GM19099 (cell line): Measurements from ENCODE around the gene KIAA0319L.

Experiments used
- POLR2A ChIP-seq: IDR thresholded peaks from 3 replicates; pipeline ENCODE4 v1.6.1; 2011; ENCODE audit warnings: low read depth; ENCODE audit not compliant: insufficient read length; ENCODE audit errors: extremely low read depth

KIAA0319L gene

DNA sequence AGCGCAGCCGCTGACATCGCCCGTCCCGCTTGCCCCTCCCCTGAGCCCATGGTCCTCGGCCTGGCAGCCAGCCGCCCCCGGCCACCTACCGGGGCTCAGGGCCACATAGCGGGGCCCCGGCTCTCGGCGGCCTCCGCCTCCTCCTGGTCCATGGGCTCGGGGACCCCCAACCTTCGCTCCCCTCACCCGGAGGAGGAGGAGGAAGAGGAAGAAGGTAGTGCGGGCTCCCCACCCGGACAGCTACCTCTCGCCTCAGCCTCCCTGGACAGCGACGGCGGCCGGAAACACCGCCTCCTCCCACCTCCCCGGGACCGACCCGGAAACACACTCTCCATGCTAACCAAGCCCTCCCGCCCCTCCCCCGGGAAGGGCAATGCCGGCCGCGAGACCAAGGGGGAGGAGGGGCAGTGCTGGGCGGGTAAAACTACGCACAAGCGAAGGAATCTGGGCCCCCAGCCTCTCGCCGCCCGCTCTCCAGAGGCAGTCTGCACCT, at the start of gene KIAA0319L:
Gene KIAA0319L (minus strand): TSS at position 286 of the 493 bp plus-strand sequence. CDS start 2,912 bp downstream, outside the sequence.
- no peak for TF ChIP-seq POLR2A

- no peak for TF ChIP-seq POLR2A
These were observed 48.6 kb upstream of the KIAA0319L start for GRCh38 chr1:35605867-35606182.

- TF ChIP-seq POLR2A, result no peak
These were observed 48.1 kb upstream of the KIAA0319L start for GRCh38 chr1:35605071-35605866.

- no peak for TF ChIP-seq POLR2A
These were observed 46.7 kb upstream of the KIAA0319L start for GRCh38 chr1:35603941-35604340.

DNA sequence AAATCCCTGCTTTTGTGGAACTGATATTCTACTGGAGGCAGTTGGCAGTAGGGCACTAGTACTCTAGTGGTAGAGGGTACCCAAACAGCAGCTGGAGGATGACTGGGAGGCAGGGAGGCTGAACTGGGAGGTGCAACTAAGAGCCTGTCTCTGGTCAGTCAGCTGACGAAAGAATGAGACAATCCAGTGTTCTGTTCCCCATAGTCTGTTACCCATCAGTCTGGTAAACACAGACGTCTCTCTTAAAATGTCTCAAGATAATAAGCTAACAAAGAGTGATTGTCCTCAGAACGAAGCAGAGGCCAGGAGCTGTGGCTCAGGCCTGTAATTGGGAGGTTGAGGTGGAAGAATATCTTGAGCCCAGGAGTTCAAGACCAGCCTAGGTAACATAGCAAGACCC, 46.3 kb upstream of the KIAA0319L start:
- no peak for TF ChIP-seq POLR2A

DNA sequence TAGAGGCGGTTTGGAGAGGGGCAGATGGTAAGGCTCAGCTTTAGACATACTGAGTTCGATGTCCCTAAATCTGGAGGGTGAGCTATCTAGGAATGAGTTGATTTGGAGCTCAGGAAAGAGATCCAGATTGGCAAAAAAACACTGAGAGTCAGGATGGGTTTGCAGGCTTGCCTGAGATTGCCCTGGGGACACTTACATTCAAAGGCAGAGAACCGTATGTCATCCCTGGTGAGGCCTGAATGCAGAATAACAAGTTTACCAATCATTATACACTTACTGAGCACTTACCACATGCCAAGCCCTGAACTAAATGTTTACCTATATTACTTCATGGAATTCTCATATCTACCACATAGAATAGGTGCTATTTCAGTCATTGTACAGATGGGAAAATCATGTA, 43.4 kb upstream of the KIAA0319L start:
- TF ChIP-seq POLR2A, result no peak

DNA sequence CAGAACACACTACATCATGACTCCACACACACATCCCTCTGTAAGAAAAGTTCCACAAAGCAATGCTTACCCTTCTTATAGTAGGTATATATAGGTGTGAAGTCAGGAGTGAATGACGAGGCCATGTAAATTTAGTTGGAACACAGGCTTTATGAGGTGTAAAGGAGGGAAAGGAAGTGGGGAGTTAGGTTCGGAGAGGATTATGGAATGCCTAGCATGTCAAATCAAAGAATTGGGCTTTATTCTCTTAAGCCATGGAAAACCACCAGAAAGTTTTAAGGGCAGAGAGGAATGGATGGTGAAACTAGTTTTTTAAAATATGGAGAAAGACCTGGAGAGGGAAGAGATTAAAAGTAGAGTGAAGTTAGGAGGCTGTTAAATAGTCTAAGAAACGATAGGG, 42.2 kb upstream of the KIAA0319L start:
- TF ChIP-seq POLR2A, result no peak

DNA sequence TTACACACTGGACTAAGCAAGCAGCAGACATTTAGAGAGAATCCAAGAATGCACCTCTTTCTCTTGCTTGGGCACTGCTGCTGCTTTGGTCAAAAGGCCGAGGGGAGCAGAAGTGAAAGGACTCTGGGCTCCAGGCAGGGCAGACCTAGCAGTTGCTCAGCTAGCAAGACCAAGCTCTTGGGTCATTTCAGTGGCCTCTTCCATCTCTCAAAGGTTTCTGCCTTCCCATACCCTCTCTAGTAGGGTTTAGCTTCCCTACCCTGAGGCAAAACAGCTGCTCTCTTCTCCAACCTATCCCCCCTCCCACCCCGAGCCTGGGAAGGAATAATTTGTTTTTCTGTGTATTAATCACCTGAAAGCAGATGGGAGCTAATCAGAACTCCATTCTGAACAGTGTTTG, 41.7 kb upstream of the KIAA0319L start:
- no peak for TF ChIP-seq POLR2A

GRCh38 chr1:35597870-35598269, 40.7 kb upstream of the KIAA0319L start:
- no peak for TF ChIP-seq POLR2A

GRCh38 chr1:35595684-35596083, 38.5 kb upstream of the KIAA0319L start:
- TF ChIP-seq POLR2A, result no peak

DNA sequence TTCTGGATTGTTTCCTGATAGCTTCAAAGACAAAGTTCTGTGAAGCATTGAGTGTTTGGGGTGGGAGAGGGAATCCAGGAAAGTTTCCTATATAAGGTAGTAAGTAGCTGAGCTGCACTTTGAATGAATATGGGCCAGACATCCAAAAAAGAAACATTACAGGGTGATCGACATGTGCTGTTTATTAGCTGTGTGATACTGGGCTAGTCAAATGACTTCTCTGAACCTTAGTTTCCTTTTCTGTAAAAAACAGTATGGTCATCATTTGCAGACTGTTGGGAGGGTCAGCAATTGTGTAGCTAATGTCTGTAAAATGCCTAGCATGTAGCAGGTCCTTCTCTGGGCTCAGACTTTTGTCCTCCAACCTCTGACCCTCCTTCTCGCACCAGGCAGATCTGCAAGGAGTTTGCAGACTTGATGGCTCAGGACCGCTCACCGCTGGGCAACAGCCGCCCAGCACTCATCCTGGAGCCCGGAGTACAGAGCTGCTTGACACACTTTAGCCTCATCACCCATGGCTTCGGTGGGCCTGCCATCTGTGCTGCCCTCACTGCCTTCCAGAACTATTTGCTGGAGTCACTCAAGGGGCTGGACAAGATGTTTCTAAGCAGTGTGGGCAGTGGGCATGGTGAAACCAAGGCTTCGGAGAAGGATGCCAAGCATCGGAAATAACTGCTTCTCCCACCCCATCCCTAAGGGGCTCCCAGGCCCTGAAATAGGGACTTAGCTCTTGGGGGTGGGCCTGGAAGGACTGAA, 37.0 kb upstream of the KIAA0319L start:
- TF ChIP-seq POLR2A, result no peak

GRCh38 chr1:35592991-35593769, 36.0 kb upstream of the KIAA0319L start:
- TF ChIP-seq POLR2A, result no peak

DNA sequence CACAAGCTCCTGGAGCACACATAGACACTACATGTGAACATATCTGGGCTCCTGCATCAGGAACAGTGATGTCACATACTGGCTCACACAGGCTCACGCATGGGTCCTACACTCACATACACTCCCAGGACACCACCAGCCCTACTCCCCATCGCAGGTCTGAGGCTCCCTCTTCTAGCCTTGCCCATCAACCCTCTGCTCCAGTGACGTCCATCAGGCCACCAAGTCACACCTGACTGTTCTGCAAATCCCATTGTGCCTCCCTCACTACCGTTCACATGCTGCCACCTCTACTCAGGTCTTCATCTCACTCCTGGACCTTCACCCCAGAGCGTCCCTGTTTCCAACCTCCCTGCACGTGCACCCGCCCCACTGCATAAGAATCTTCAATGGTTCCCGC, 34.0 kb upstream of the KIAA0319L start:
- no peak for TF ChIP-seq POLR2A

GRCh38 chr1:35590476-35591040, 33.4 kb upstream of the KIAA0319L start:
- TF ChIP-seq POLR2A, result no peak
